Measurements from ENCODE around the gene MED13L. TPM values are rescaled to one million over a fixed set of nuclear protein-coding genes. Genes with fewer than 3 reads are reported as not detected.

MED13L gene
- polyA plus RNA-seq, 1 of the 3 experiments (the other 2 are of a cell fraction): 17.1 TPM

- H3K9ac ChIP-seq: no peak overlapping the region
- peaks cover 8% of the 10 kb centered on the region; the same call in 1 of the 2 replicates for H4K20me1 ChIP-seq (ENCODE audit: insufficient read depth)
- no peak overlapping the region for H2AFZ ChIP-seq (ENCODE audit: low read depth)
- H3K4me3 ChIP-seq (ENCODE audit: low read depth in 2 of 2, low read length in 1 of 2): no peak overlapping the region
- 0 out of 4 replicates have a peak, but pooled peaks cover 0 to 5% of the 10 kb centered on the region in 2 experiments for H3K4me1 ChIP-seq (ENCODE audit: control insufficient read depth in 1 of 2, insufficient read depth in 2 of 2, low read depth in 1 of 2, low read length in 1 of 2)
- DNase-seq: no peak
- 97% methylated on average over 2 of the region's 2 CpGs for WGBS (ENCODE audit: low lambda C conversion rate)
- no peaks in the 10 kb centered on the region for H3K27me3 ChIP-seq (ENCODE audit: insufficient read depth)
- peaks cover 30 to 63% of the 10 kb centered on the region in 2 experiments for H3K36me3 ChIP-seq (replicated peaks in 1 of 2; ENCODE audit: control insufficient read depth in 1 of 2, insufficient read depth in 2 of 2, low read length in 1 of 2)
- CTCF ChIA-PET: interaction anchor here (1.0 to 3.3 kb wide), 9 partner anchors 7 to 710 kb away, joined by 3 to 26 read pairs (median 5); no protein-coding TSS in a partner anchor
- H3K9me2 ChIP-seq: no peaks in the 10 kb centered on the region
- H3K27ac ChIP-seq (ENCODE audit: low read depth in 2 of 2, low read length in 1 of 2): peak overlapping the region in 1 of 2 experiments; percentile 0; a peak in 1 of 4 replicates
- no peak for TF ChIP-seq PBX3 (IDR thresholded peaks at IDR 0.05)
- TF ChIP-seq MAX (IDR thresholded peaks at IDR 0.05; ENCODE audit: low read depth): no peak
- no peak for TF ChIP-seq NFIC (IDR thresholded peaks at IDR 0.05; ENCODE audit: borderline replicate concordance)
- no peak for TF ChIP-seq IRF3 (IDR thresholded peaks at IDR 0.05; ENCODE audit: low read depth, low read length)
- no peak for TF ChIP-seq MEF2A (IDR thresholded peaks at IDR 0.05; ENCODE audit: borderline replicate concordance, low read depth)
- no peak for TF ChIP-seq CHD2 (IDR thresholded peaks at IDR 0.05; ENCODE audit: low read length, partially characterized antibody)
- TF ChIP-seq RXRA (IDR thresholded peaks at IDR 0.05; ENCODE audit: borderline replicate concordance, low read depth): no peak
- no peak for TF ChIP-seq YY1 (IDR thresholded peaks at IDR 0.05; ENCODE audit: low read depth)
- no peak for TF ChIP-seq MXI1 (IDR thresholded peaks at IDR 0.05; ENCODE audit: low read depth, low read length)
- TF ChIP-seq TEAD4 (IDR thresholded peaks at IDR 0.05; ENCODE audit: borderline replicate concordance, insufficient read depth): no peak
- no peak for TF ChIP-seq USF2 (IDR thresholded peaks at IDR 0.05; ENCODE audit: borderline replicate concordance, low read depth, low read length)
- no peak for TF ChIP-seq FOXM1 (IDR thresholded peaks at IDR 0.05; ENCODE audit: low read depth)
- no peak for TF ChIP-seq RAD21 (IDR thresholded peaks at IDR 0.05; ENCODE audit: low read length)
- no peak for TF ChIP-seq REST (IDR thresholded peaks at IDR 0.05; ENCODE audit: low read depth, low read length)
- TF ChIP-seq ELF1 (IDR thresholded peaks at IDR 0.05): no peak
- TF ChIP-seq EZH2phosphoT487 (IDR thresholded peaks at IDR 0.05; ENCODE audit: borderline replicate concordance, low read depth): no peak
- TF ChIP-seq GABPA (IDR thresholded peaks at IDR 0.05; ENCODE audit: low read depth): no peak
- no peak for TF ChIP-seq GATA2 (CRISPR knock-in tag; IDR thresholded peaks at IDR 0.05)
- TF ChIP-seq RFX5 (IDR thresholded peaks at IDR 0.05; ENCODE audit: low read length): no peak
- H3F3A ChIP-seq (replicated peaks; ENCODE audit: insufficient read depth): peaks cover 26% of the 10 kb centered on the region
- H3K9me3 ChIP-seq: no peaks in the 10 kb centered on the region
- peaks cover 37% of the 10 kb centered on the region for H3K79me2 ChIP-seq (ENCODE audit: insufficient read depth)
- no peak overlapping the region for H3K4me2 ChIP-seq
- POLR2A ChIA-PET: no interaction called here
Measured at GRCh38 chr12:115999582-115999981, 277.9 kb downstream of the MED13L start.

Measured in SK-N-SH (cell line).